Medulla oblongata (tissue), 1 donor: ENCODE results near the gene TUBA4A.
A peak's percentile ranks its signal among the peaks of the same experiment; 100 is the strongest.
"Not testable (repeated sequence)": the region's sequence is repeated elsewhere in the genome, so short reads cannot be mapped to it uniquely, and the experiment has no call there.

Experiments used
- DNase-seq: peaks from one replicate; pipeline ENCODE4 v3.0.0-alpha.2; 2015; ENCODE audit errors: extremely low spot score

TUBA4A gene

GRCh38 chr2:219268294-219268693, 14.6 kb upstream of the TUBA4A start:
- DNase-seq = no peak

DNA sequence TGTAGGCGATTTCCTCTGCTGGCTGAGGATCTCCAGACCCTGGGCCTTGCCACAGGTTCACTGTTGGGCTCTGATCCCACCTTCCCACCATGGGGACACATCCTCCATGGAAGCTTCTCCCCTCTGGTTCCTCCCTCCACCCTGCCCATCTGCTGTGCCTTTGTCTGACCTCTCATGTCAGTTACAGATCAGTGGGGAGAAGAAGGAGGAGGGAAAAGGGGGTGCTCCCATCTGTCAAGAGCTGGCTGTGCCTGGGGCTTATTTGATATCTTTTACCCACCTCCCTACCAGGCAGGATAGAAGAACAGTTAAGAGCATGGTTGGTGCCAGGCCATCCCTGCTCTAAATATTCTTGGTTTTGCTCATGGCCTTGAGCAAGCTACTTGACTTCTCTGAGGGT, 13.2 kb upstream of the TUBA4A start:
- no peak for DNase-seq

DNA sequence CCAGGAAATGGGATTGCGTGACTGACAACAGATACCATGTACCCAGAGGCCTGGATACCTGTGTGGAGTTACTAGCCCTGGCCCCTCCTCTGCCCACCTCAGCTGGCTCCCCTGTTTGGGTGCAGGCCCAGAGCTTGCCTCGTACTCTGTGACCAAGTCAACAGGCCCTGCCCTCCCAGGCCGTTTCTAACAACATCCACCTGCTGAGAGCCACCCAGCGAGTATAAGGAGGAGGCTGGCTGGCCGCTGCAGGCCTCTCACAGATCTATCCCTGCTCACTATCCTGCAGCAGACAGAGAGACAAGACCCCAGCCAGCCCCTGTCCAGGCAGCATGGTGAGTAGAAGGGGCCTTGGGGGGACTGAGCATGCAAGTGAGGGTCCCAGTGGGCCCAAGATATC, 12.5 kb upstream of the TUBA4A start:
- no peak for DNase-seq

DNA sequence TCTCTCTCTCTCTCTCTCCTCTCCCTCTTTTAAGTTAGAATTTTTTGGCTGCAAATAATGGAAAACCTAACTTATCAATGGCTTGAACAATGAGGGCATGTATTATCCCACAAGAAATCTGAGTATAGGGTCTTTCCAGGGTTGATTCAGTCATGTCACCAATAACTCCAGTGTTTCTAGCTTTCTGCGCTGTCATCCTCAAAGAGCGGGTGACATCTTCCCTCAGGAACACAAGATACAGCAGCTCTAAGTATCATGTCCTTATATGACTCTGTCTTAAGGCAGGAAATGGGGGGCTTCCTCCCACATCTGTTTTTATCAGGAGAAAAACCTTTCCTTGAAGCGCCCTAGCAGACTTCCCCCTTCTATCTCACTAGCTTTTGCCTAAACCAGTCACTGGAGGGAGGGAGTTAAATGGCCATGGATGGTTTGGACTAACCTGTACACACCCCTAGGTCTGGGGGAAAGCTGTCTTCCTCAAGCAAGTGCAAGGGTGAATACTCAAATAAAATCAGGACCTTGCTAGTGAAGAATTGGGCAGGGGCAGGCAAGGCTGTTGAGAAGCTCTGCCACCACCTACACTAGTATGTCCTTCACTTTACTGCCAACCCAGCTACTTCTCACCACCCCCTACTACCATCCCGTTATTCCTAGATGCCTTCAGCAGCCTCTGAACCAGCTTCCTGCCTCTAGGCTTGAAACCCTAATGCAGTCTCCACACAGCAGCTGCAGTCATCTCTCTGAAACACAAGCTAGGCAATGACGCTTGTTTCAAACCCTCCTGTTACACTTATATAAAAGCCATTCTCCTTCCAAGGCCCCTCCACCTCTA, 7.5 kb upstream of the TUBA4A start:
- DNase-seq = no peak

GRCh38 chr2:219258942-219259341, 5.2 kb upstream of the TUBA4A start:
- not testable (repeated sequence) for DNase-seq

GRCh38 chr2:219254590-219255201, 978 bp upstream of the TUBA4A start:
- no peak for DNase-seq

- DNase-seq = peak; percentile 21
Observed at GRCh38 chr2:219252900-219253752, 592 bp downstream of the TUBA4A start, which contains the start of gene TUBA4B. Gene TUBA4B, plus strand, starts transcription at chr2:219253243. Its CDS starts 165 bp downstream, at chr2:219253408.

DNA sequence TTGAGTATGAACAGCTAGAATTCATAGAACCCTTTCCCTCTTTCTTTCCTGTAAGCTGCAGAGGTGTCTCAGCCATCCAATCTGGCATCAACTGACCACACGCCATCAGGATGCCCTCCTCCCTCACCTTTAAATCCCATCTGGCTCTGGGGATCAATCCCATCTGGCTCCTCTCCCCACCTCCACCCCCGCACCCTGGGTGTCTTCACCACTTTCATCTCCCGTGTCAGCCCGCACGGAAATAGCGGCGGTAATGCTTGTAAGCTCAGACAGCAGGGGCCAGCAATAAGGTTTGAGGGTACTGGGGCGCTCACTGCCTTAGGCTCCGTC, 1.2 kb downstream of the TUBA4A start:
- no peak for DNase-seq

- DNase-seq = no peak
Observed at GRCh38 chr2:219252084-219252483, 1.6 kb downstream of the TUBA4A start.

DNA sequence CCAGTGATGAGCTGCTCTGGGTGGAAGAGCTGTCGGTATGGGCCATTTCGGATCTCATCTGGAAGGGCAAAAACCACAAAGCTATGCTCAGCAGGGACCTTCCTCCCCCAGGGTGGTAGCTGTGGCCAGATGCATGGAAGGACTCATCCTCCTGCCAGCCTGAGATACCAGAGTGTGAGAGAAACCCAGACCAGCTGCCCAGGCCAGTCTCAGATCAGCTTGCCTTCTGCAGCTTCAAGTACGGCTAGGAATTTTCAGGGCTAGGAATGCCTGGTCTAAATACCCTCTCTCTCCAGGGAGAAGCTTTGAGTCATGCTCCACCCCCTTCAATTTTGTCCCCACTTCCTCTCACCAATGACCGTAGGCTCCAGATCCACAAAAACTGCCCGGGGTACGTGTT, 2.1 kb downstream of the TUBA4A start:
- DNase-seq = no peak

GRCh38 chr2:219250049-219250781, 3.5 kb downstream of the TUBA4A start:
- no peak for DNase-seq

DNA sequence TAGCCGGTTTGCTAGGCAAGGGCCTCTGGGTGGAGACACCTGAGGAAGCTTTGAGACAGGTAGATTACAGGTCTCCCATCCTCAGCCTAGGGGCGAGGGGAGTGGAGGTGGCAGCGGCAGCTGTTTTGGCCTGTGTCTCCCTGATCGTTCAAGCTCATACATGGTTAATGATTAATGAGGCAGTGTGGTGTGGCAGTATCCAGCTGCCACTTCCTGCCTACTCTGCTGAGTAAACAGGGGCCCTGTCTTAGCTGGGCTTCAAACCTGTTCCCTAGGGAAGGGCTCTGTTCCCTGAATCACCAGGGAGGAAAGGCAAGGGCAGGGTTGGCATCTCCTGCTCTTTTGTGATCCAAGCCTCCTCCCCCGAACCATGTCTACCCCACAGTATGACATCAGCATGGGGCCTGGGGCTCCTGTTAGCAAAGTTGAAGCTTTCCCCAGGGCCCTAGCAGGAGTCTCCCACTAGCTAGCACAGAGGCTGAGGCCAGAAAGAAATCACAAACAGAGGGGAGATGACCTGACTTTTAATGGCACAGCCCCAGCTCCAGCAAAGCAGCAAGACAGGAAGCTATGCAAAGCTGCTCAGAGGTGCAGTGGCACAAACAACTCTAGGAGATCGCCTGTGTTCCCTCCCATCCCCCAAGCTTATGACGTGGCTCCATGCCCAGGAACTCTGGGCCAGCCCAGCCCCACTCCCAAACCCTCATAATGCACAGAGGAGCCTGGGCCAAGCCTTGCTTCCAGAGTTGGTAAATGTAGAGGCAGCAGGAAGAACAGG, 4.3 kb downstream of the TUBA4A start:
- peak; percentile 79 for DNase-seq

DNA sequence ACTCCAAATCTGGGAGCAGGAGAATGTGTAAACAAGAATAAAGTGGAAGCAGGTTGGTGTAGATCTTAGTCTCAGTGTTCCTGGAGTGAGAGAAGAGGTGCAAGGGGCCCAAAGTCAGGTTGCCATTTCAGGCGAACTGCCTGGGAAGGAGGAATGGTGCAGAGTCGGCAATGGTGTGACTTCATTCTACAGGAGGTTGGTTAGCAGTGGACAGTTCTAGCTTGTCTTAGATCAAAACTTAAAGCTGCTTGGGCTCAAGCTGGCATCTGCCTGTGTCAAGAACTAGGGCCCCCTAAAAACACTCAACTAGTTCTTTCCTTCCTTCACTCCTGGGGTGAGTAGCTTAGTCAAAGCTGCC, 4.9 kb downstream of the TUBA4A start:
- no peak for DNase-seq

DNA sequence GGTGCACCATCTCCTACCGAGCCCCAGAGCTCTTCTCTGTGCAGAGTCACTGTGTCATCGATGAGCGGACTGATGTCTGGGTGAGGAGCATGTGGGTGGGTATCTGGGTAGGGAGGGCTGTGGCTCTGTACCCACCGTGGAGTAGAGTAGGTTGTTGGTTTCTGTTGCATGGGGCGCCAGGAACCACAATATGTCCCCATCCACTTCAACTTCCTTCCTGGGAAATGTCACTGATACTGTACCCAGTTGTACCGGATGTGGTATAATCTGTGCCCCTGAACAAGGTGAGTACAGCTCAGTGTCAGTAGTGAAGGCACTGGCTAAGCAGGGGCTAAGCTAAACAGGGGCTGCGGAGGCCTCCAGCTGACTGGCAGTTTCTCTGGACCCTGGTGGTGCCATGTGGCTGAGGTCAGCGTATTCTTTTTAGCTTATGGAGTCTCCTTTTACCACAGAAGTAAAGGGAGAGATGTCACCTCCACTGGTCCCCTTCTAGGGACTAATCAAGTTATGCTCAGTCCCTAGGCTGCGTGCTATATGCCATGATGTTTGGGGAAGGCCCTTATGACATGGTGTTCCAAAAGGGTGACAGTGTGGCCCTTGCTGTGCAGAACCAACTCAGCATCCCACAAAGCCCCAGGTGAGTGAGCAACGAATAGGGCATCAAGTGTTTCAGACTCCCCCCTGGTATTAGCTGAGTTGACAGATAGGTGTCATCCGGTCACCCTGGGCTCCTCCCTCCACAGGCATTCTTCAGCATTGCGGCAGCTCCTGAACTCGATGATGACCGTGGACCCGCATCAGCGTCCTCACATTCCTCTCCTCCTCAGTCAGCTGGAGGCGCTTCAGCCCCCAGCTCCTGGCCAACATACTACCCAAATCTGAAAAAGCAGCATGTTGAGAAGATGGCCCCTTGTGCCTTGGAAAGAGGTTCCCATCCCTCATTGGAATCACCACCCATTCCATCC, 5.8 kb downstream of the TUBA4A start:
- DNase-seq = no peak

- DNase-seq = no peak
Observed at GRCh38 chr2:219246559-219246958, 7.2 kb downstream of the TUBA4A start.

GRCh38 chr2:219245899-219246230, 7.9 kb downstream of the TUBA4A start:
- DNase-seq = peak; percentile 23

DNA sequence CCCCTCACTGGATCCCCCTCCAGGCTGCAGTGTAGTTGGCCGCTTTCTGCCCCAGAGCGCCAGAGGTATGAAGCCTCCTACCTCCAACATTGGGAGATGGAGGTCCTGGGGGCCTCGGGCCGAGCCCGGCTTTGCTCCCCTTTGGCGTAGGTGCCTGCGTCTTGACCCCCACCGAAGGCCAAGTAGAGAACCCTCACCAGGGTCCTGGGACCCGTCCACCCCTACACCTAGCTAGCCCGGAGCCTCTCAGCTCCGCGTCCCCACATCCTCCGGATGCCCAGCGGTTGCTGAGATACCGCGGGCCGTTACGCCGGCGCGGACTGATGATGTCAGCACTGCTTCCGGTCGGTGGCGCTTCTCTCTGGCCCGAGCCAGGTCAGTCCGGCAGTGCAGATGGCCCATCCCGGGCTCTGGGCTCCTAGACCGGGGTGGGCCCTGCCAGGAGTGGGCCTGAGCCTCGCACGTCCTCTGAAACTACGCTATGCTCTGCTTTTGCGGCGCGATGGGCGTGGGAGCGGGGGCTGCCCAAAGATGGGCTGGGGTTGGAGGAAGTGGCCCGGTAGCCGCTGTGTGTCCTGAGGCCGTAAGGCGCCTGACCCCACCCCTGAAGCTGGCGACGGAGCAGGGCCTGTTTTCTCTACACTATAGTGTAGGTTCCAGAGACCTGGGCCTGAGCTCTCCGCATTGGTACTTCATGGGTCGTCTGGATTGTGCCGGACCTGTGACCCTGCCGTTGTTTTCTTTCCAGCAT, 8.4 kb downstream of the TUBA4A start, which contains the start of the genes GLB1L and STK16:
Gene GLB1L (minus strand): TSS at position 297 of the 751 bp plus-strand sequence. CDS start 1,871 bp downstream, outside the sequence.
Gene STK16 (plus strand): TSS at position 332 of the 751 bp plus-strand sequence. CDS start 521 bp downstream, outside the sequence.
- peak; percentile 93 for DNase-seq

GRCh38 chr2:219244789-219245147, 8.9 kb downstream of the TUBA4A start:
- DNase-seq = no peak

- DNase-seq = no peak
Observed at GRCh38 chr2:219243291-219243761, 10.4 kb downstream of the TUBA4A start.
